H9 (cell line): ENCODE results near the gene OAS2. TPM values are rescaled to one million over a fixed set of nuclear protein-coding genes. Genes with fewer than 3 reads are reported as not detected.

Experiments used
- DNase-seq: peaks from one replicate; pipeline ENCODE4 v3.0.0-alpha.2; 2017
- H2AFZ ChIP-seq: one replicate; pipeline ENCODE4 v1.6.1; 2013; ENCODE audit warnings: mild to moderate bottlenecking, low read length, control low read depth, moderate library complexity
- H2AK5ac ChIP-seq: 2 replicates; pipeline ENCODE4 v1.6.1; 2013; ENCODE audit warnings: low read length, control low read depth, mixed read lengths; ENCODE audit not compliant: insufficient read length
- H2BK120ac ChIP-seq: one replicate; pipeline ENCODE4 v1.6.1; 2013; ENCODE audit warnings: low read depth, mild to moderate bottlenecking, low read length, control low read depth, inconsistent platforms; ENCODE audit not compliant: poor library complexity, severe bottlenecking
- H2BK12ac ChIP-seq: 2 replicates; pipeline ENCODE4 v1.6.1; 2013; ENCODE audit warnings: low read length, control low read depth, mixed read lengths, low read depth; ENCODE audit not compliant: insufficient read length
- H2BK15ac ChIP-seq: 2 replicates; pipeline ENCODE4 v1.6.1; 2013; ENCODE audit warnings: low read depth, low read length, control low read depth
- H2BK20ac ChIP-seq: one replicate; pipeline ENCODE4 v1.6.1; 2013; ENCODE audit warnings: low read depth, mild to moderate bottlenecking, low read length, control low read depth, inconsistent platforms; ENCODE audit not compliant: poor library complexity, severe bottlenecking
- H2BK5ac ChIP-seq: 2 replicates; pipeline ENCODE4 v1.6.1; 2013; ENCODE audit warnings: low read length, control low read depth, mixed read lengths; ENCODE audit not compliant: insufficient read length
- H3K14ac ChIP-seq: 2 replicates; pipeline ENCODE4 v1.6.1; 2013; ENCODE audit warnings: low read length, control low read depth; ENCODE audit not compliant: insufficient read depth
- H3K18ac ChIP-seq: 2 replicates; pipeline ENCODE4 v1.6.1; 2013; ENCODE audit warnings: low read depth, mild to moderate bottlenecking, mixed read lengths, low read length, control low read depth; ENCODE audit not compliant: insufficient read length
- H3K23ac ChIP-seq: 2 replicates; pipeline ENCODE4 v1.6.1; 2013; ENCODE audit warnings: low read length, control low read depth, mixed read lengths, low read depth; ENCODE audit not compliant: insufficient read length
- H3K23me2 ChIP-seq: 2 replicates; pipeline ENCODE4 v1.6.1; 2013; ENCODE audit warnings: low read depth, mild to moderate bottlenecking, mixed read lengths, low read length, control low read depth; ENCODE audit not compliant: insufficient read length, poor library complexity, severe bottlenecking
- H3K27ac ChIP-seq: 2 replicates; pipeline ENCODE4 v1.5.1; 2013; ENCODE audit warnings: low read length, control low read depth, mixed read lengths, low read depth; ENCODE audit not compliant: insufficient read length
- H3K27me3 ChIP-seq: 2 replicates; pipeline ENCODE4 v1.6.1; 2013; ENCODE audit warnings: low read length, control low read depth, inconsistent platforms; ENCODE audit not compliant: insufficient read depth
- H3K4ac ChIP-seq: 2 replicates; pipeline ENCODE4 v1.6.1; 2013; ENCODE audit warnings: low read depth, mild to moderate bottlenecking, control low read depth, inconsistent platforms, low read length, moderate library complexity
- H3K4me1 ChIP-seq: 2 replicates; pipeline ENCODE4 v1.6.1; 2013; ENCODE audit warnings: low read length, control low read depth, inconsistent platforms; ENCODE audit not compliant: insufficient read depth
- H3K4me2 ChIP-seq: 2 replicates; pipeline ENCODE4 v1.6.1; 2013; ENCODE audit warnings: low read length, control low read depth, mixed read lengths; ENCODE audit not compliant: insufficient read length, insufficient read depth
- H3K56ac ChIP-seq: 2 replicates; pipeline ENCODE4 v1.6.1; 2013; ENCODE audit warnings: low read depth, mild to moderate bottlenecking, mixed read lengths, low read length, control low read depth; ENCODE audit not compliant: insufficient read length
- H3K79me1 ChIP-seq: 2 replicates; pipeline ENCODE4 v1.6.1; 2013; ENCODE audit warnings: low read depth, mild to moderate bottlenecking, moderate library complexity, low read length, control low read depth, inconsistent platforms; ENCODE audit not compliant: insufficient read depth, poor library complexity, severe bottlenecking
- H3K79me2 ChIP-seq: 2 replicates; pipeline ENCODE4 v1.6.1; 2013; ENCODE audit warnings: low read length, control low read depth, inconsistent platforms; ENCODE audit not compliant: insufficient read depth
- H3K9ac ChIP-seq: 2 replicates; pipeline ENCODE4 v1.6.1; 2013; ENCODE audit warnings: low read length, control low read depth, mixed read lengths; ENCODE audit not compliant: insufficient read length; ENCODE audit errors: extremely low read depth
- H3K9me3 ChIP-seq: one replicate; pipeline ENCODE4 v1.6.1; 2013; ENCODE audit warnings: low read depth, low read length, inconsistent platforms; ENCODE audit not compliant: control insufficient read depth
- H3T11ph ChIP-seq: one replicate; pipeline ENCODE4 v1.6.1; 2013; ENCODE audit warnings: mild to moderate bottlenecking, low read length, control low read depth, inconsistent platforms
- H4K20me1 ChIP-seq: one replicate; pipeline ENCODE4 v1.6.1; 2013; ENCODE audit not compliant: control insufficient read depth, insufficient read length, insufficient read depth
- H4K5ac ChIP-seq: 2 replicates; pipeline ENCODE4 v1.6.1; 2013; ENCODE audit warnings: low read depth, mild to moderate bottlenecking, mixed read lengths, low read length, control low read depth; ENCODE audit not compliant: insufficient read length
- H4K8ac ChIP-seq: replicated peaks from 2 replicates; pipeline ENCODE4 v1.6.1; 2013; ENCODE audit warnings: low read length, control low read depth, mixed read lengths, low read depth; ENCODE audit not compliant: insufficient read length
- H4K91ac ChIP-seq: 2 replicates; pipeline ENCODE4 v1.6.1; 2013; ENCODE audit warnings: low read depth, mild to moderate bottlenecking, moderate library complexity, mixed read lengths, low read length, control low read depth; ENCODE audit not compliant: insufficient read length
- H3K27ac Mint-ChIP-seq, 3 experiments: 2 replicates in 2 of 3; 3 replicates in 1 of 3; pipeline ENCODE4 v1.8.0; 2020 to 2021; ENCODE audit warnings: mixed read lengths in 3 of 3, mild to moderate bottlenecking in 1 of 3, moderate library complexity in 1 of 3
- H3K27me3 Mint-ChIP-seq: 2 replicates; pipeline ENCODE4 v1.8.0; 2021; ENCODE audit warnings: low read depth, mild to moderate bottlenecking, moderate library complexity, mixed read lengths
- H3K36me3 Mint-ChIP-seq, 3 experiments: 2 replicates in 2 of 3; 3 replicates in 1 of 3; pipeline ENCODE4 v1.8.0; 2020 to 2021; ENCODE audit warnings: low read depth in 3 of 3, mixed read lengths in 3 of 3; ENCODE audit not compliant: insufficient read depth in 1 of 3
- H3K4me1 Mint-ChIP-seq, 2 experiments: 2 replicates each; pipeline ENCODE4 v1.8.0; 2020; ENCODE audit warnings: mixed read lengths in 2 of 2
- H3K4me3 Mint-ChIP-seq, 2 experiments: 2 replicates in 1 of 2; 3 replicates in 1 of 2; pipeline ENCODE4 v1.8.0; 2020 to 2021; ENCODE audit warnings: mild to moderate bottlenecking in 2 of 2, mixed read lengths in 2 of 2, moderate library complexity in 1 of 2
- H3K9me3 Mint-ChIP-seq, 2 experiments: 2 replicates in 1 of 2; 3 replicates in 1 of 2; pipeline ENCODE4 v1.8.0; 2020; ENCODE audit warnings: mild to moderate bottlenecking in 2 of 2, mixed read lengths in 2 of 2, moderate library complexity in 1 of 2
- CTCF ChIP-seq: fragments of 200-600 bp; sonication (generic); conservative IDR thresholded peaks from 3 replicates; pipeline ENCODE4 v1.8.0; 2021; ENCODE audit warnings: antibody characterized with exemption, mild to moderate bottlenecking
- WGBS: extraction: QIAGEN DNeasy Blood & Tissue Kit; methylation state at CpG from one replicate; pipeline ENCODE4 v1.1.7; 2013; ENCODE audit warnings: missing lambda C conversion rate, low lambda C conversion rate, mixed read lengths; ENCODE audit not compliant: insufficient read length; ENCODE audit errors: extremely low coverage; 5-methylcytosine and 5-hydroxymethylcytosine counted together
- total RNA-seq: library from RNA; stranded (reverse); gene quantifications from 2 replicates; pipeline ENCODE4 v1.2.1, GENCODE V29; 2021

The OAS2 gene
- total RNA-seq, 1 experiment from 2014 or later, result not detected

- peaks cover 3 to 4% (median 3%) of the 10 kb centered on the region in 3 experiments; a peak in 3 of 7 replicates for H3K36me3 Mint-ChIP-seq
- H3K27me3 Mint-ChIP-seq, result peaks cover 41% of the 10 kb centered on the region
- Histone ChIP-seq H3K18ac (no peak overlapping the region), H3K4ac (no peak overlapping the region), H4K5ac (no peak overlapping the region), H3K23ac (no peak overlapping the region), H2AK5ac (no peak overlapping the region), H3K56ac (no peak overlapping the region), H3K4me2 (no peak overlapping the region), H3K4me1 (no peaks in the 10 kb centered on the region), H3K79me2 (no peaks in the 10 kb centered on the region), H2BK20ac (no peak overlapping the region), H3T11ph (no peak overlapping the region), H3K9ac (no peak overlapping the region), H3K9me3 (peaks cover 7% of the 10 kb centered on the region), H3K23me2 (no peaks in the 10 kb centered on the region), H2BK15ac (no peak overlapping the region), H4K8ac (no peak overlapping the region), H4K91ac (no peak overlapping the region), H4K20me1 (no peaks in the 10 kb centered on the region), H3K79me1 (no peaks in the 10 kb centered on the region), H3K14ac (no peak overlapping the region), H2BK12ac (no peak overlapping the region), H2BK5ac (no peak overlapping the region), H2BK120ac (no peak overlapping the region), H2AFZ (no peak overlapping the region), H3K27ac (no peak overlapping the region), H3K27me3 (no peaks in the 10 kb centered on the region)
- WGBS, result no CpG with 5 or more reads among the region's 4 CpGs
- peaks cover 8 to 10% of the 10 kb centered on the region in 2 experiments; a peak in 4 of 5 replicates for H3K9me3 Mint-ChIP-seq
- H3K4me1 Mint-ChIP-seq, result 0 out of 4 replicates have a peak, but pooled peaks cover 0 to 2% of the 10 kb centered on the region in 2 experiments
- TF ChIP-seq CTCF, result no peak
- DNase-seq, result no peak
- no peak overlapping the region for H3K4me3 Mint-ChIP-seq
- no peak overlapping the region for H3K27ac Mint-ChIP-seq
Measured at GRCh38 chr12:113007166-113007565, 28.8 kb downstream of the OAS2 start.
